ENCODE results near the gene FYN. TPM values are rescaled to one million over a fixed set of nuclear protein-coding genes. Genes with fewer than 3 reads are reported as not detected.
"Not testable (repeated sequence)": the region's sequence is repeated elsewhere in the genome, so short reads cannot be mapped to it uniquely, and the experiment has no call there.

Gene FYN
- total and polyA plus RNA-seq, 10 of the 15 experiments (the other 5 are each of a cell fraction or from before 2014, with no cell fraction given), result 51.4 to 247 (median 138) TPM

- H3K4me2 ChIP-seq (ENCODE audit: control insufficient read depth, insufficient read depth); H3K4me1 ChIP-seq (ENCODE audit: control insufficient read depth, insufficient read depth, low read length); H3K9me3 ChIP-seq (replicated peaks; ENCODE audit: control insufficient read depth, insufficient read depth, low read length); H3K9ac ChIP-seq (ENCODE audit: control insufficient read depth, insufficient read depth, low read length); H3K79me2 ChIP-seq (ENCODE audit: control insufficient read depth, insufficient read depth, low read length); FAIRE-seq; POLR2A ChIA-PET; H3K27ac ChIP-seq (ENCODE audit: control insufficient read depth, insufficient read depth); RAD21 ChIA-PET (ENCODE audit: unreplicated experiment); in situ Hi-C loops (cut with MboI); ATAC-seq; BruUV-seq (replicated peaks); CTCF ChIA-PET; H3K27me3 ChIP-seq (replicated peaks in 1 of 2; ENCODE audit: control insufficient read depth in 2 of 2, insufficient read depth in 2 of 2, low read length in 1 of 2); H4K20me1 ChIP-seq (ENCODE audit: control insufficient read depth, insufficient read depth); H2AFZ ChIP-seq (ENCODE audit: control insufficient read depth, low read depth, low read length); H3K36me3 ChIP-seq (ENCODE audit: control insufficient read depth in 2 of 2, insufficient read depth in 2 of 2, low read length in 1 of 2); DNase-seq (ENCODE audit: low read depth, low spot score); H3K4me3 ChIP-seq; intact Hi-C loops (cut with micrococcal nuclease; ENCODE audit: unreplicated experiment): not testable (repeated sequence)
- WGBS (ENCODE audit: insufficient coverage, insufficient replicate concordance, low lambda C conversion rate, missing lambda C conversion rate), result 22% methylated on average over 2 of the region's 2 CpGs
- SMC1A ChIA-PET (ENCODE audit: uncharacterized antibody, unreplicated experiment), result interaction anchor here (0.9 to 1.6 kb wide), 2 partner anchors 10 to 15 kb away, joined by 3 read pairs; no protein-coding TSS in a partner anchor
These were observed 13.5 kb upstream of the FYN start for GRCh38 chr6:111886793-111887192.

GRCh38 chr6:111885373-111886027, 12.2 kb upstream of the FYN start:
- no peak overlapping the region for H3K9ac ChIP-seq (ENCODE audit: control insufficient read depth, insufficient read depth, low read length)
- BruUV-seq (replicated peaks), result no TSS peak
- peaks cover 1% of the 10 kb centered on the region; the same call in 1 of the 3 replicates for H3K9me3 ChIP-seq (replicated peaks; ENCODE audit: control insufficient read depth, insufficient read depth, low read length)
- H2AFZ ChIP-seq (ENCODE audit: control insufficient read depth, low read depth, low read length), result no peak overlapping the region
- ChIA-PET CTCF (no interaction called here), POLR2A (no interaction called here), SMC1A (ENCODE audit: uncharacterized antibody, unreplicated experiment) (interaction anchor here (0.6 to 1.6 kb wide), 3 partner anchors 12 to 175 kb away, joined by 3 to 5 read pairs (median 4); no protein-coding TSS in a partner anchor), RAD21 (ENCODE audit: unreplicated experiment) (no interaction called here)
- H3K27me3 ChIP-seq (replicated peaks in 1 of 2; ENCODE audit: control insufficient read depth in 2 of 2, insufficient read depth in 2 of 2, low read length in 1 of 2), result no peaks in the 10 kb centered on the region
- H3K4me1 ChIP-seq (ENCODE audit: control insufficient read depth, insufficient read depth, low read length), result no peaks in the 10 kb centered on the region
- no peak for FAIRE-seq
- no peak for DNase-seq (ENCODE audit: low read depth, low spot score)
- no peak overlapping the region for H3K4me2 ChIP-seq (ENCODE audit: control insufficient read depth, insufficient read depth)
- in situ Hi-C loops (cut with MboI), result no loop called here
- H3K27ac ChIP-seq (ENCODE audit: control insufficient read depth, insufficient read depth), result no peak overlapping the region
- no peak for ATAC-seq
- TF ChIP-seq MTA3 (IDR thresholded peaks at IDR 0.05; ENCODE audit: borderline replicate concordance, low read length) (no peak), CEBPZ (IDR thresholded peaks at IDR 0.05; ENCODE audit: low read depth, low read length) (no peak), SREBF2 (IDR thresholded peaks at IDR 0.05; ENCODE audit: low read length) (no peak), DPF2 (IDR thresholded peaks at IDR 0.05) (no peak), IKZF1 (conservative IDR thresholded peaks at IDR 0.05) (no peak), TAF1 (IDR thresholded peaks at IDR 0.05; ENCODE audit: borderline replicate concordance, low read depth, low read length) (no peak), IRF5 (IDR thresholded peaks at IDR 0.05; ENCODE audit: borderline replicate concordance) (no peak), BACH1 (IDR thresholded peaks at IDR 0.05; ENCODE audit: borderline replicate concordance) (no peak), POLR2AphosphoS5 (IDR thresholded peaks at IDR 0.05; ENCODE audit: low read length) (no peak), BMI1 (IDR thresholded peaks at IDR 0.05; ENCODE audit: borderline replicate concordance) (no peak), ASH2L (IDR thresholded peaks at IDR 0.05; ENCODE audit: borderline replicate concordance, low read depth) (no peak), ZNF384 (IDR thresholded peaks at IDR 0.05; ENCODE audit: borderline replicate concordance, low read depth, low read length) (no peak), ZBED1 (IDR thresholded peaks at IDR 0.05; ENCODE audit: borderline replicate concordance) (no peak)
- H4K20me1 ChIP-seq (ENCODE audit: control insufficient read depth, insufficient read depth), result no peaks in the 10 kb centered on the region
- no peaks in the 10 kb centered on the region for H3K36me3 ChIP-seq (ENCODE audit: control insufficient read depth in 2 of 2, insufficient read depth in 2 of 2, low read length in 1 of 2)
- H3K4me3 ChIP-seq, result no peak overlapping the region
- WGBS (ENCODE audit: insufficient coverage, insufficient replicate concordance, low lambda C conversion rate, missing lambda C conversion rate), result 28% methylated on average over 3 of the region's 3 CpGs
- H3K79me2 ChIP-seq (ENCODE audit: control insufficient read depth, insufficient read depth, low read length), result no peaks in the 10 kb centered on the region
- intact Hi-C loops (cut with micrococcal nuclease; ENCODE audit: unreplicated experiment), result no loop called here
